Astrocyte of the hippocampus (primary cell): ENCODE measurements around the gene STAT1.

Experiments used
- DNase-seq: peaks from one replicate; pipeline ENCODE4 v3.0.0; 2011; ENCODE audit warnings: low read depth, low spot score

The STAT1 gene

GRCh38 chr2:190981733-190982132 is 32.2 kb downstream of the STAT1 start:
- DNase-seq: no peak

GRCh38 chr2:190981333-190981732 is 32.6 kb downstream of the STAT1 start:
- DNase-seq: no peak

- DNase-seq: no peak
Measured at GRCh38 chr2:190980630-190981209, 33.3 kb downstream of the STAT1 start.

GRCh38 chr2:190979906-190980629 is 33.9 kb downstream of the STAT1 start:
- peak; percentile 58 for DNase-seq

GRCh38 chr2:190978389-190979053 is 35.5 kb downstream of the STAT1 start:
- no peak for DNase-seq

- no peak for DNase-seq
Measured at GRCh38 chr2:190977505-190977904, 36.5 kb downstream of the STAT1 start.

- no peak for DNase-seq
Measured at GRCh38 chr2:190976521-190976920, 37.5 kb downstream of the STAT1 start.

- no peak for DNase-seq
Measured at GRCh38 chr2:190974629-190975361, 39.2 kb downstream of the STAT1 start.

GRCh38 chr2:190973726-190974628 is 40.0 kb downstream of the STAT1 start:
- DNase-seq: no peak

GRCh38 chr2:190973262-190973661 is 40.7 kb downstream of the STAT1 start:
- DNase-seq: no peak

- DNase-seq: no peak
Measured at GRCh38 chr2:190972846-190973245, 41.1 kb downstream of the STAT1 start.

- DNase-seq: no peak
Measured at GRCh38 chr2:190972213-190972612, 41.8 kb downstream of the STAT1 start.

- DNase-seq: no peak
Measured at GRCh38 chr2:190970873-190971506, 43.0 kb downstream of the STAT1 start.

- DNase-seq: no peak
Measured at GRCh38 chr2:190970160-190970559, 43.8 kb downstream of the STAT1 start.

- DNase-seq: no peak
Measured at GRCh38 chr2:190968522-190968921, 45.4 kb downstream of the STAT1 start.

- no peak for DNase-seq
Measured at GRCh38 chr2:190965580-190966222, 48.3 kb downstream of the STAT1 start.

GRCh38 chr2:190964170-190964795 is 49.7 kb downstream of the STAT1 start:
- no peak for DNase-seq

- DNase-seq: no peak
Measured at GRCh38 chr2:190963088-190963487, 50.9 kb downstream of the STAT1 start.

GRCh38 chr2:190961918-190962487 is 52.0 kb downstream of the STAT1 start:
- DNase-seq: peak; percentile 18
